WTC11 (cell line): ENCODE data around the gene ZNF564.

ENCODE experiments used
- CBFB ChIP-seq: sonication (generic); formaldehyde crosslinking; IDR thresholded peaks from 2 replicates; pipeline ENCODE4 v1.8.1; 2022; ENCODE audit warnings: mild to moderate bottlenecking, low read depth, missing genetic modification reagents
- ESRRA ChIP-seq: sonication (generic); formaldehyde crosslinking; IDR thresholded peaks from 2 replicates; pipeline ENCODE4 v1.8.1; 2022; ENCODE audit warnings: mild to moderate bottlenecking, missing genetic modification reagents, borderline replicate concordance
- ZNF232 ChIP-seq: sonication (generic); formaldehyde crosslinking; IDR thresholded peaks from 2 replicates; pipeline ENCODE4 v1.8.0; 2022; ENCODE audit warnings: mild to moderate bottlenecking, missing genetic modification reagents
- TF ChIP-seq, protein P1 (sequence below): fragments of 200-600 bp; IDR thresholded peaks from 2 replicates; pipeline ENCODE4 v1.8.0; 2022; ENCODE audit warnings: antibody characterized with exemption
- TF ChIP-seq, protein P2 (sequence below): sonication (generic); formaldehyde crosslinking; IDR thresholded peaks from 2 replicates; pipeline ENCODE4 v1.8.0; 2022; ENCODE audit warnings: mild to moderate bottlenecking, missing genetic modification reagents
- TF ChIP-seq, protein P3 (sequence below): sonication (generic); formaldehyde crosslinking; IDR thresholded peaks from 2 replicates; pipeline ENCODE4 v1.8.1; 2022; ENCODE audit warnings: missing genetic modification reagents, borderline replicate concordance

DNA sequence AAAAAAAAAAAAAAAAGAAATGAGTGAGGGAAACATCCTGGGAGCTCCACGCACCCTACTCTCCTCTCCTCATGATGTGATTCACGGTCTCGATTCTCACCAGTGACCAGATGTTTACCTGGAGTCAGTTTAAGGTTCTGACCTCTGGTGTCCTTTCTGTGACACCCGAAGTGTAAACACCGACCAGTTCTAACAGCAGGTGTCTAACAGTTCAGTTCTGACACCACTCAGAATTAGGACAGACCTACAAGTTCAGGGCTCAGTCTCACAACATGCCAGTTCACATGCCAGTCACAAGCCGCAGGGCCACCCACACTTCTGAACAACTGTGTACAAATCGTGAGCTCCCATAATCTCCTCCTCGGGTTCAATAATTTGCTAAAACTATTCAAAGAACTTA lies 6.0 kb downstream of the ZNF564 start:
- TF ChIP-seq CBFB (no peak), ZNF232 (no peak), ESRRA (no peak)
- TF ChIP-seq, protein P1, sequence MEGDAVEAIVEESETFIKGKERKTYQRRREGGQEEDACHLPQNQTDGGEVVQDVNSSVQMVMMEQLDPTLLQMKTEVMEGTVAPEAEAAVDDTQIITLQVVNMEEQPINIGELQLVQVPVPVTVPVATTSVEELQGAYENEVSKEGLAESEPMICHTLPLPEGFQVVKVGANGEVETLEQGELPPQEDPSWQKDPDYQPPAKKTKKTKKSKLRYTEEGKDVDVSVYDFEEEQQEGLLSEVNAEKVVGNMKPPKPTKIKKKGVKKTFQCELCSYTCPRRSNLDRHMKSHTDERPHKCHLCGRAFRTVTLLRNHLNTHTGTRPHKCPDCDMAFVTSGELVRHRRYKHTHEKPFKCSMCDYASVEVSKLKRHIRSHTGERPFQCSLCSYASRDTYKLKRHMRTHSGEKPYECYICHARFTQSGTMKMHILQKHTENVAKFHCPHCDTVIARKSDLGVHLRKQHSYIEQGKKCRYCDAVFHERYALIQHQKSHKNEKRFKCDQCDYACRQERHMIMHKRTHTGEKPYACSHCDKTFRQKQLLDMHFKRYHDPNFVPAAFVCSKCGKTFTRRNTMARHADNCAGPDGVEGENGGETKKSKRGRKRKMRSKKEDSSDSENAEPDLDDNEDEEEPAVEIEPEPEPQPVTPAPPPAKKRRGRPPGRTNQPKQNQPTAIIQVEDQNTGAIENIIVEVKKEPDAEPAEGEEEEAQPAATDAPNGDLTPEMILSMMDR: no peak
- TF ChIP-seq, protein P2, sequence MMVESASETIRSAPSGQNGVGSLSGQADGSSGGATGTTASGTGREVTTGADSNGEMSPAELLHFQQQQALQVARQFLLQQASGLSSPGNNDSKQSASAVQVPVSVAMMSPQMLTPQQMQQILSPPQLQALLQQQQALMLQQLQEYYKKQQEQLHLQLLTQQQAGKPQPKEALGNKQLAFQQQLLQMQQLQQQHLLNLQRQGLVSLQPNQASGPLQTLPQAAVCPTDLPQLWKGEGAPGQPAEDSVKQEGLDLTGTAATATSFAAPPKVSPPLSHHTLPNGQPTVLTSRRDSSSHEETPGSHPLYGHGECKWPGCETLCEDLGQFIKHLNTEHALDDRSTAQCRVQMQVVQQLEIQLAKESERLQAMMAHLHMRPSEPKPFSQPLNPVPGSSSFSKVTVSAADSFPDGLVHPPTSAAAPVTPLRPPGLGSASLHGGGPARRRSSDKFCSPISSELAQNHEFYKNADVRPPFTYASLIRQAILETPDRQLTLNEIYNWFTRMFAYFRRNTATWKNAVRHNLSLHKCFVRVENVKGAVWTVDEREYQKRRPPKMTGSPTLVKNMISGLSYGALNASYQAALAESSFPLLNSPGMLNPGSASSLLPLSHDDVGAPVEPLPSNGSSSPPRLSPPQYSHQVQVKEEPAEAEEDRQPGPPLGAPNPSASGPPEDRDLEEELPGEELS (CRISPR knock-in tag): no peak
- TF ChIP-seq, protein P3, sequence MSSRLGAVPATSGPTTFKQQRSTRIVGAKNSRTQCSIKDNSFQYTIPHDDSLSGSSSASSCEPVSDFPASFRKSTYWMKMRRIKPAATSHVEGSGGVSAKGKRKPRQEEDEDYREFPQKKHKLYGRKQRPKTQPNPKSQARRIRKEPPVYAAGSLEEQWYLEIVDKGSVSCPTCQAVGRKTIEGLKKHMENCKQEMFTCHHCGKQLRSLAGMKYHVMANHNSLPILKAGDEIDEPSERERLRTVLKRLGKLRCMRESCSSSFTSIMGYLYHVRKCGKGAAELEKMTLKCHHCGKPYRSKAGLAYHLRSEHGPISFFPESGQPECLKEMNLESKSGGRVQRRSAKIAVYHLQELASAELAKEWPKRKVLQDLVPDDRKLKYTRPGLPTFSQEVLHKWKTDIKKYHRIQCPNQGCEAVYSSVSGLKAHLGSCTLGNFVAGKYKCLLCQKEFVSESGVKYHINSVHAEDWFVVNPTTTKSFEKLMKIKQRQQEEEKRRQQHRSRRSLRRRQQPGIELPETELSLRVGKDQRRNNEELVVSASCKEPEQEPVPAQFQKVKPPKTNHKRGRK: no peak
